Fibroblast of peridontal ligament (primary cell): Measurements from ENCODE around the gene SMIM36.
A peak's percentile ranks its signal among the peaks of the same experiment; 100 is the strongest.

ENCODE experiments used
- DNase-seq: peaks from one replicate; pipeline ENCODE4 v3.0.0-alpha.2; 2010; ENCODE audit errors: extremely low read depth

The SMIM36 gene

GRCh38 chr17:55456307-55457240 is 54.7 kb downstream of the SMIM36 start:
- DNase-seq, result peak; percentile 54

- peak; percentile 96 for DNase-seq
These were observed 56.3 kb downstream of the SMIM36 start for GRCh38 chr17:55454906-55455474.

GRCh38 chr17:55453839-55454557 is 57.3 kb downstream of the SMIM36 start:
- no peak for DNase-seq

GRCh38 chr17:55452139-55452790 is 59.0 kb downstream of the SMIM36 start:
- peak; percentile 89 for DNase-seq

- no peak for DNase-seq
These were observed 59.5 kb downstream of the SMIM36 start for GRCh38 chr17:55451758-55452138.

GRCh38 chr17:55451203-55451641 is 60.0 kb downstream of the SMIM36 start:
- peak; percentile 59 for DNase-seq

- no peak for DNase-seq
These were observed 60.9 kb downstream of the SMIM36 start for GRCh38 chr17:55450232-55450825.

GRCh38 chr17:55448681-55449080 is 62.6 kb downstream of the SMIM36 start:
- DNase-seq, result peak; percentile 66

- no peak for DNase-seq
These were observed 64.6 kb downstream of the SMIM36 start for GRCh38 chr17:55446581-55447205.

- DNase-seq, result peak; percentile 51
These were observed 65.2 kb downstream of the SMIM36 start for GRCh38 chr17:55446004-55446403.

- peak; percentile 56 for DNase-seq
These were observed 66.5 kb downstream of the SMIM36 start for GRCh38 chr17:55444471-55445441.

- DNase-seq, result no peak
These were observed 67.3 kb downstream of the SMIM36 start for GRCh38 chr17:55443904-55444303.

GRCh38 chr17:55442953-55443683 is 68.1 kb downstream of the SMIM36 start:
- DNase-seq, result peak; percentile 53

GRCh38 chr17:55442462-55442861 is 68.8 kb downstream of the SMIM36 start:
- DNase-seq, result no peak

GRCh38 chr17:55441544-55441943 is 69.7 kb downstream of the SMIM36 start:
- DNase-seq, result no peak

- DNase-seq, result no peak
These were observed 70.9 kb downstream of the SMIM36 start for GRCh38 chr17:55440391-55440790.

- no peak for DNase-seq
These were observed 74.1 kb downstream of the SMIM36 start for GRCh38 chr17:55437159-55437605.

GRCh38 chr17:55436224-55437158 is 74.8 kb downstream of the SMIM36 start:
- DNase-seq, result no peak
